HCT116 (cell line): ENCODE results near the gene PIM3. TPM values are rescaled to one million over a fixed set of nuclear protein-coding genes. Genes with fewer than 3 reads are reported as not detected.

Experiments
- ATAC-seq: fragments of 200-7000 bp; cut with Tn5 transposase; 2 replicates; pipeline ENCODE4 v1.9.1; 2020; ENCODE audit warnings: mild to moderate bottlenecking, moderate library complexity
- BruUV-seq: library from RNA; stranded (reverse); fragments of 400-500 nt; replicated peaks from 2 replicates; lab custom pipeline; 2021; lab: Mats Ljungman, UMichigan
- CTCF ChIA-PET: fragments of 300-600 bp; sonication (Branson Sonifier 250); formaldehyde crosslinking; loops from one replicate; lab custom pipeline; 2021; ENCODE audit warnings: antibody characterized with exemption; lab: Charles Lee
- POLR2A ChIA-PET: fragments of 300-600, 350-600 bp; sonication (Branson Sonifier 250); formaldehyde crosslinking; loops from one replicate; lab custom pipeline; 2021; ENCODE audit warnings: antibody characterized with exemption; lab: Charles Lee
- RAD21 ChIA-PET, 2 experiments: fragments of 300-600 bp; sonication (Branson Sonifier 250); formaldehyde crosslinking; loops; one replicate each; lab custom pipeline; 2023; ENCODE audit warnings: low total read pairs in 2 of 2; ENCODE audit not compliant: uncharacterized antibody in 2 of 2, unreplicated experiment in 2 of 2, low non-redundant PET in 1 of 2; lab: Charles Lee
- DNase-seq: peaks from one replicate; pipeline ENCODE4 v3.0.0-alpha.2; 2010; ENCODE audit warnings: low read depth, low spot score
- H2AFZ ChIP-seq: fragments of 200-600 bp; shearing (Covaris generic), sonication (generic); 2 replicates; pipeline ENCODE4 v1.6.1; 2017; ENCODE audit warnings: low read depth, mixed run types, mixed read lengths, antibody characterized with exemption, low read length; ENCODE audit not compliant: poor library complexity, severe bottlenecking
- H3K27ac ChIP-seq: 2 replicates; pipeline ENCODE4 v1.5.1; 2012; ENCODE audit warnings: low read depth, low read length
- H3K27me3 ChIP-seq: fragments of 200-600 bp; sonication (generic); 2 replicates; pipeline ENCODE4 v1.6.1; 2016; ENCODE audit warnings: mixed run types, low read length, mixed read lengths; ENCODE audit not compliant: insufficient read depth
- H3K36me3 ChIP-seq, 2 experiments: fragments of 200-500 bp in 1 of 2; fragments of 200-600 bp in 1 of 2; sonication (Bioruptor generic) in 1 of 2; sonication (generic) in 1 of 2; 2 replicates each; pipeline versions ENCODE4 v1.5.1 to v1.6.1; 2014 to 2016; ENCODE audit warnings: low read length in 2 of 2, inconsistent platforms in 1 of 2, mixed read lengths in 1 of 2, mixed run types in 1 of 2; ENCODE audit not compliant: insufficient read depth in 2 of 2, control insufficient read depth in 1 of 2
- H3K4me1 ChIP-seq, 2 experiments: fragments of 200-600 bp in 1 of 2; sonication (generic) in 1 of 2; 2 replicates each; pipeline versions ENCODE4 v1.5.1 to v1.6.1; 2012 to 2017; ENCODE audit warnings: low read length in 2 of 2, inconsistent platforms in 1 of 2, mild to moderate bottlenecking in 1 of 2, mixed read lengths in 1 of 2, mixed run types in 1 of 2, moderate library complexity in 1 of 2; ENCODE audit not compliant: insufficient read depth in 2 of 2, control insufficient read depth in 1 of 2
- H3K4me2 ChIP-seq: fragments of 200-600 bp; sonication (generic); 2 replicates; pipeline ENCODE4 v1.6.1; 2017; ENCODE audit warnings: mixed run types, low read length, mixed read lengths
- H3K4me3 ChIP-seq, 2 experiments: fragments of 200-600 bp in 1 of 2; sonication (generic) in 1 of 2; replicated peaks in 1 of 2; 2 replicates each; pipeline ENCODE4 v1.5.1; 2011 to 2016; ENCODE audit warnings: low read length in 2 of 2, control low read depth in 1 of 2, low read depth in 1 of 2, mild to moderate bottlenecking in 1 of 2, mixed read lengths in 1 of 2, mixed run types in 1 of 2
- H3K79me2 ChIP-seq: fragments of 200-600 bp; sonication (generic); 2 replicates; pipeline ENCODE4 v1.6.1; 2017; ENCODE audit warnings: mild to moderate bottlenecking, mixed run types, low read length, moderate library complexity, mixed read lengths; ENCODE audit not compliant: insufficient read depth
- H3K9ac ChIP-seq: fragments of 200-600 bp; sonication (generic); 2 replicates; pipeline ENCODE4 v1.6.1; 2016; ENCODE audit warnings: low read length, mixed read lengths
- H3K9me2 ChIP-seq: fragments of 200-600 bp; sonication (generic), shearing (Covaris generic); 2 replicates; pipeline ENCODE4 v1.6.1; 2017; ENCODE audit warnings: mixed run types, mild to moderate bottlenecking, moderate library complexity; ENCODE audit not compliant: insufficient read depth
- H3K9me3 ChIP-seq, 2 experiments: fragments of 200-500 bp in 1 of 2; fragments of 200-600 bp in 1 of 2; sonication (Bioruptor generic) in 1 of 2; sonication (generic) in 1 of 2; 2 replicates each; pipeline ENCODE4 v1.6.1; 2014 to 2017; ENCODE audit warnings: low read length in 2 of 2, mixed read lengths in 2 of 2, inconsistent platforms in 1 of 2, low read depth in 1 of 2, mild to moderate bottlenecking in 1 of 2, mixed run types in 1 of 2, moderate library complexity in 1 of 2; ENCODE audit not compliant: control insufficient read depth in 1 of 2, insufficient read depth in 1 of 2
- H4K20me1 ChIP-seq: fragments of 200-600 bp; sonication (generic), shearing (Covaris generic); 2 replicates; pipeline ENCODE4 v1.6.1; 2017; ENCODE audit warnings: mixed run types, mild to moderate bottlenecking, moderate library complexity; ENCODE audit not compliant: insufficient read depth
- EGR1 ChIP-seq: IDR thresholded peaks from 2 replicates; pipeline ENCODE4 v1.6.1; 2012; ENCODE audit warnings: low read depth
- ELF1 ChIP-seq: IDR thresholded peaks from 2 replicates; pipeline ENCODE4 v1.6.1; 2012; ENCODE audit warnings: low read depth, borderline replicate concordance
- FOSL1 ChIP-seq: IDR thresholded peaks from 2 replicates; pipeline ENCODE4 v1.6.1; 2012; ENCODE audit warnings: low read depth
- POLR2A ChIP-seq: IDR thresholded peaks from 2 replicates; pipeline ENCODE4 v1.7.0; 2011; ENCODE audit warnings: borderline replicate concordance; ENCODE audit not compliant: insufficient read depth, insufficient read length; ENCODE audit errors: extremely low read depth
- RAD21 ChIP-seq: IDR thresholded peaks from 2 replicates; pipeline ENCODE4 v1.6.1; 2012; ENCODE audit warnings: low read depth, mild to moderate bottlenecking
- SIN3A ChIP-seq: IDR thresholded peaks from 2 replicates; pipeline ENCODE4 v1.6.1; 2012; ENCODE audit warnings: low read depth
- SP1 ChIP-seq: IDR thresholded peaks from 2 replicates; pipeline ENCODE4 v1.6.1; 2012; ENCODE audit warnings: low read depth
- TCF7L2 ChIP-seq: IDR thresholded peaks from 2 replicates; pipeline ENCODE4 v1.7.0; 2011; ENCODE audit warnings: borderline replicate concordance, inconsistent platforms; ENCODE audit not compliant: insufficient read depth, insufficient read length; ENCODE audit errors: extremely low read depth
- YY1 ChIP-seq: IDR thresholded peaks from 2 replicates; pipeline ENCODE4 v1.6.1; 2011; ENCODE audit warnings: low read length, low read depth, moderate library complexity, mild to moderate bottlenecking; ENCODE audit not compliant: insufficient replicate concordance; ENCODE audit errors: extremely low read depth
- ZFX ChIP-seq: fragments of 450-650 bp; IDR thresholded peaks from 2 replicates; pipeline ENCODE4 v1.6.1; 2017
- intact Hi-C: fragments of 100-400 bp; cut with micrococcal nuclease; formaldehyde crosslinking; loops from 2 replicates; pipeline ENCODE4 v1.10.0; 2022
- total RNA-seq: library from RNA; stranded (reverse); gene quantifications from one replicate; pipeline ENCODE4 v1.2.1, GENCODE V29; 2021; ENCODE audit not compliant: unreplicated experiment
- TF ChIP-seq, protein P1 (sequence below), 3 experiments: fragments of 200-600 bp in 1 of 3; sonication (generic) in 1 of 3; IDR thresholded peaks in 2 of 3; conservative IDR thresholded peaks in 1 of 3; 2 replicates each; pipeline ENCODE4 v1.5.1; 2012 to 2017; ENCODE audit warnings: low read depth in 2 of 3, low read length in 2 of 3, antibody characterized with exemption in 1 of 3, borderline replicate concordance in 1 of 3, control low read depth in 1 of 3, mild to moderate bottlenecking in 1 of 3, mixed read lengths in 1 of 3, mixed run types in 1 of 3, moderate library complexity in 1 of 3; ENCODE audit not compliant: insufficient read depth in 1 of 3

Gene PIM3
- total RNA-seq, 1 experiment from 2014 or later: 116 TPM

DNA sequence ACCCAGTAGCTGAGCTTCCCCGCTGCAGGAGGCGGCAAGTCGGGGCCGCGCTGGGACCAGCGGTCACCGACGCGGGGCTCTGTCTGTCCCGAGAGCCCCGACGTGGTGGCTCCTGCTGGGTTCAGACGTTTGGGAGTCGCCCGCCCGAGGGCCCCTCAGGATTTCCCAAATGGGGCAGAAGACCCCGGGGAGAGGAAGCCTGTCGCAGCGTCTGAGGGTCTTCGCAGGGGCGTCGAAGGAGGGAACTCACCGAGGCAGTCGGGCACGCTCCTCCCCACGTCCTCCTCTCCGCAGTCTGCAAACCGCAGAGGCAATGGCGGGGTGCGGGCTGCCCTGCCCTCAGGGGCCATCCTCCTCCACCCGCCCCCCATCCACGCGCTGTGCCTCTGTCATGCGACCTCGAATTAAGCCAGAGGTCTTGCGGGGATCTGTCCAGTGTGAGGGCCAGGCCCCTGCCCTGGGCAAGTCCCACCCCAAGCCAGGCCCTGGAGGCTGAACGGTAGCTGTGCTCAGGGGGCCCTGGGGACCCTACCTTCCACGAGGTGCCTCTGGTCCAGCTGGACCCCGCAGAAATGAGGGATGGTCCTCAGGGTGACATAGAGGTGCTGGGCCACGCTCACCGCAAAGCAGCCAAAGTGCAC, 39.5 kb downstream of the PIM3 start:
- no peak overlapping the region for H3K4me3 ChIP-seq
- intact Hi-C loops: no loop called here
- H3K9me2 ChIP-seq: no peaks in the 10 kb centered on the region
- POLR2A ChIA-PET: no interaction called here
- H3K79me2 ChIP-seq: no peaks in the 10 kb centered on the region
- RAD21 ChIA-PET: no interaction called here
- TF ChIP-seq TCF7L2 (no peak), YY1 (no peak), FOSL1 (no peak), ZFX (no peak), EGR1 (no peak), RAD21 (no peak), SIN3A (no peak), SP1 (no peak), POLR2A (no peak), ELF1 (no peak)
- TF ChIP-seq, protein P1, sequence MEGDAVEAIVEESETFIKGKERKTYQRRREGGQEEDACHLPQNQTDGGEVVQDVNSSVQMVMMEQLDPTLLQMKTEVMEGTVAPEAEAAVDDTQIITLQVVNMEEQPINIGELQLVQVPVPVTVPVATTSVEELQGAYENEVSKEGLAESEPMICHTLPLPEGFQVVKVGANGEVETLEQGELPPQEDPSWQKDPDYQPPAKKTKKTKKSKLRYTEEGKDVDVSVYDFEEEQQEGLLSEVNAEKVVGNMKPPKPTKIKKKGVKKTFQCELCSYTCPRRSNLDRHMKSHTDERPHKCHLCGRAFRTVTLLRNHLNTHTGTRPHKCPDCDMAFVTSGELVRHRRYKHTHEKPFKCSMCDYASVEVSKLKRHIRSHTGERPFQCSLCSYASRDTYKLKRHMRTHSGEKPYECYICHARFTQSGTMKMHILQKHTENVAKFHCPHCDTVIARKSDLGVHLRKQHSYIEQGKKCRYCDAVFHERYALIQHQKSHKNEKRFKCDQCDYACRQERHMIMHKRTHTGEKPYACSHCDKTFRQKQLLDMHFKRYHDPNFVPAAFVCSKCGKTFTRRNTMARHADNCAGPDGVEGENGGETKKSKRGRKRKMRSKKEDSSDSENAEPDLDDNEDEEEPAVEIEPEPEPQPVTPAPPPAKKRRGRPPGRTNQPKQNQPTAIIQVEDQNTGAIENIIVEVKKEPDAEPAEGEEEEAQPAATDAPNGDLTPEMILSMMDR (IDR thresholded peaks at IDR 0.05 in 2 of 3, conservative IDR thresholded peaks at IDR 0.05 in 1 of 3; ENCODE audit: borderline replicate concordance in 1 of 3, insufficient read depth in 1 of 3, low read depth in 2 of 3, low read length in 2 of 3): no peak
- TF ChIP-seq, all 23 proteins: peak for 0
- DNase-seq (no peak), ATAC-seq (no peak)
- H3K27ac ChIP-seq: no peak overlapping the region
- no peaks in the 10 kb centered on the region for H3K27me3 ChIP-seq
- H4K20me1 ChIP-seq: no peaks in the 10 kb centered on the region
- BruUV-seq: no TSS peak
- peaks cover 0 to 7% of the 10 kb centered on the region in 2 experiments; a peak in 1 of 4 replicates for H3K4me1 ChIP-seq
- H2AFZ ChIP-seq: no peak overlapping the region
- H3K4me2 ChIP-seq: no peak overlapping the region
- CTCF ChIA-PET: no interaction called here
- no peaks in the 10 kb centered on the region for H3K36me3 ChIP-seq
- H3K9ac ChIP-seq: no peak overlapping the region
- no peaks in the 10 kb centered on the region for H3K9me3 ChIP-seq
